Embryonic facial prominence (tissue), 1 donor: ENCODE results near the gene RERE.

Source experiments
- DNase-seq: peaks from one replicate; pipeline ENCODE4 v3.0.0-alpha.2; 2016; ENCODE audit errors: extremely low spot score

RERE gene

GRCh38 chr1:8689431-8690252 lies 127.8 kb downstream of the RERE start:
- no peak for DNase-seq

- no peak for DNase-seq
Measured at GRCh38 chr1:8687538-8687937, 129.9 kb downstream of the RERE start.

- DNase-seq, result no peak
Measured at GRCh38 chr1:8687039-8687438, 130.4 kb downstream of the RERE start.

GRCh38 chr1:8685463-8685862 lies 132.0 kb downstream of the RERE start:
- no peak for DNase-seq

GRCh38 chr1:8684590-8684989 lies 132.8 kb downstream of the RERE start:
- no peak for DNase-seq

GRCh38 chr1:8682573-8682972 lies 134.9 kb downstream of the RERE start:
- DNase-seq, result no peak

GRCh38 chr1:8681911-8682310 lies 135.5 kb downstream of the RERE start:
- DNase-seq, result no peak

- no peak for DNase-seq
Measured at GRCh38 chr1:8680664-8681650, 136.5 kb downstream of the RERE start.

- no peak for DNase-seq
Measured at GRCh38 chr1:8679929-8680663, 137.3 kb downstream of the RERE start.

GRCh38 chr1:8679395-8679800 lies 138.0 kb downstream of the RERE start:
- DNase-seq, result no peak

GRCh38 chr1:8678673-8679394 lies 138.6 kb downstream of the RERE start:
- DNase-seq, result no peak

GRCh38 chr1:8677782-8678181 lies 139.7 kb downstream of the RERE start:
- DNase-seq, result no peak

GRCh38 chr1:8676813-8677212 lies 140.6 kb downstream of the RERE start:
- no peak for DNase-seq

GRCh38 chr1:8676072-8676471 lies 141.4 kb downstream of the RERE start:
- DNase-seq, result no peak

GRCh38 chr1:8674912-8675311 lies 142.5 kb downstream of the RERE start:
- DNase-seq, result no peak

GRCh38 chr1:8674481-8674880 lies 143.0 kb downstream of the RERE start:
- no peak for DNase-seq

- DNase-seq, result no peak
Measured at GRCh38 chr1:8671306-8671917, 146.0 kb downstream of the RERE start.

GRCh38 chr1:8670371-8670818 lies 147.0 kb downstream of the RERE start:
- DNase-seq, result no peak

GRCh38 chr1:8669606-8670335 lies 147.7 kb downstream of the RERE start:
- DNase-seq, result no peak
